ENCODE measurements around the gene CLIP2.
"Not testable (repeated sequence)": the region's sequence is repeated elsewhere in the genome, so short reads cannot be mapped to it uniquely, and the experiment has no call there.

Gene CLIP2

GRCh38 chr7:74373536-74373935, 84.3 kb downstream of the CLIP2 start:
- CTCF ChIA-PET: interaction anchor here (1.4 to 1.9 kb wide), 2 partner anchors 27 to 167 kb away, joined by 4 to 6 read pairs; no protein-coding TSS in a partner anchor
- no peak for TF ChIP-seq CTCF (IDR thresholded peaks at IDR 0.05; ENCODE audit: insufficient read depth, low read length, missing control alignments)
- POLR2A ChIA-PET: no interaction called here

GRCh38 chr7:74375726-74376220, 86.6 kb downstream of the CLIP2 start:
- no peak for TF ChIP-seq CTCF (IDR thresholded peaks at IDR 0.05; ENCODE audit: insufficient read depth, low read length, missing control alignments)
- ChIA-PET POLR2A (no interaction called here), CTCF (interaction anchor here (2.1 to 2.5 kb wide), 2 partner anchors 25 to 169 kb away, joined by 11 to 16 read pairs; no protein-coding TSS in a partner anchor)
- DNase-seq (ENCODE audit: low read depth, low spot score): no peak
- no peak overlapping the region for H3K4me3 ChIP-seq (ENCODE audit: low read depth, low read length)

More at GRCh38 chr7:74373536-74373935, 84.3 kb downstream of the CLIP2 start:
- DNase-seq (ENCODE audit: low read depth, low spot score): no peak
- H3K4me3 ChIP-seq (ENCODE audit: low read depth, low read length): no peak overlapping the region

GRCh38 chr7:74376256-74377036, 87.2 kb downstream of the CLIP2 start:
- no peak for DNase-seq (ENCODE audit: low read depth, low spot score)
- TF ChIP-seq CTCF (IDR thresholded peaks at IDR 0.05; ENCODE audit: insufficient read depth, low read length, missing control alignments): no peak
- H3K4me3 ChIP-seq (ENCODE audit: low read depth, low read length): no peak overlapping the region
- ChIA-PET CTCF (interaction anchor here (1.0 to 2.5 kb wide), 3 partner anchors 24 to 170 kb away, joined by 3 to 16 read pairs (median 11); no protein-coding TSS in a partner anchor), POLR2A (interaction anchor here (0.6 kb wide), 1 partner anchor 24 kb away, joined by 3 read pairs; no protein-coding TSS in a partner anchor)

- ChIA-PET CTCF (interaction anchor here (1.5 to 3.6 kb wide), 4 partner anchors 13 to 174 kb away, joined by 3 to 19 read pairs (median 6); no protein-coding TSS in a partner anchor), POLR2A (no interaction called here)
- H3K4me3 ChIP-seq (ENCODE audit: low read depth, low read length): no peak overlapping the region
- DNase-seq (ENCODE audit: low read depth, low spot score): no peak
- no peak for TF ChIP-seq CTCF (IDR thresholded peaks at IDR 0.05; ENCODE audit: insufficient read depth, low read length, missing control alignments)
Observed at GRCh38 chr7:74379938-74380337, 90.7 kb downstream of the CLIP2 start.

- CTCF ChIA-PET: interaction anchor here (0.6 to 3.6 kb wide), 7 partner anchors 9 to 174 kb away, joined by 3 to 19 read pairs (median 7); no protein-coding TSS in a partner anchor
- POLR2A ChIA-PET: no interaction called here
- TF ChIP-seq CTCF (IDR thresholded peaks at IDR 0.05; ENCODE audit: insufficient read depth, low read length, missing control alignments): no peak
- no peak overlapping the region for H3K4me3 ChIP-seq (ENCODE audit: low read depth, low read length)
- DNase-seq (ENCODE audit: low read depth, low spot score): no peak
Observed at GRCh38 chr7:74380720-74381119, 91.5 kb downstream of the CLIP2 start.

- POLR2A ChIA-PET; DNase-seq (ENCODE audit: low read depth, low spot score); H3K4me3 ChIP-seq (ENCODE audit: low read depth, low read length): not testable (repeated sequence)
- CTCF ChIA-PET: interaction anchor here (2.3 kb wide), 1 partner anchor 10 kb away, joined by 5 read pairs; no protein-coding TSS in a partner anchor
Observed at GRCh38 chr7:74384086-74384485, 94.9 kb downstream of the CLIP2 start.

- CTCF ChIA-PET: interaction anchor here (2.3 to 24.1 kb wide), 3 partner anchors 9 to 175 kb away, joined by 5 to 809 read pairs (median 84); partner anchors contain the start of gene LAT2
- H3K4me3 ChIP-seq (ENCODE audit: low read depth, low read length); POLR2A ChIA-PET; DNase-seq (ENCODE audit: low read depth, low spot score): not testable (repeated sequence)
Observed at GRCh38 chr7:74384854-74385253, 95.6 kb downstream of the CLIP2 start.

Data from AG04449 (cell line).